Measurements from ENCODE around the gene ZNF598. TPM values are rescaled to one million over a fixed set of nuclear protein-coding genes. Genes with fewer than 3 reads are reported as not detected.

Gene ZNF598
- total and polyA plus RNA-seq, 7 donors, result 12.8 to 57.0 (median 20.3) TPM

DNA sequence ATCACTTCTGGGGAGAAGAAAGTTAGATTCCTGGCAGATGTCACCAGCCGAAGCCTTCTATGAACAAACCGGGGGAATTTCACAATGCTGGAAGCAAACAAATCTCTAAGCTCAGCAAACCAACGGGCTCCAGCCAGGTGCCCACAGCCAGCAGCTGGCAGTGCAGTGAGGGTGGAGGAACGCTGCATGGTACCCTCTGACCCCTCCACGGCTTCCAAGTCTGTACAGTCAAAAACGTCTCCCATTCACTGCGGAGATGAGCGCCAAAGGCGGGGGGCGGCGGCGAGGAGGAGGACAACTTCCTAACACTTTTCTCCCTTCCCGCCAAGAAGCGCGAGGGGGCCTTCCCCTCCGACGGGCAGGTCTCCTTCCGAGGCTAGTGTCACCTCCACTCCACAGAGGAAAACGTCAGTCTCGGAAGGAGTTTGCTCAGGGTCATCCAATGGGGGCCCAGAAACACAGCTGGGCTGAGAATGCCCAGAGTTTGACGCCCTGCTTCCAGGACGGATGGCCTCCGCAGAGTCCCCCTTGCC is 924 bp downstream of the ZNF598 start:
- no peaks in the 10 kb centered on the region for H3K27me3 ChIP-seq
- H3K9me3 ChIP-seq, result no peaks in the 10 kb centered on the region
- intact Hi-C loops (cut with DNase I), result no loop called here
- no peak for DNase-seq
- WGBS, 2 donors, result 1 to 2% methylated on average over 23 of the region's 23 CpGs
- TF ChIP-seq EP300 (IDR thresholded peaks at IDR 0.05) (no peak), POLR2A (IDR thresholded peaks at IDR 0.05) (no peak), POLR2AphosphoS5 (IDR thresholded peaks at IDR 0.05) (no peak)
- TF ChIP-seq, protein P1, sequence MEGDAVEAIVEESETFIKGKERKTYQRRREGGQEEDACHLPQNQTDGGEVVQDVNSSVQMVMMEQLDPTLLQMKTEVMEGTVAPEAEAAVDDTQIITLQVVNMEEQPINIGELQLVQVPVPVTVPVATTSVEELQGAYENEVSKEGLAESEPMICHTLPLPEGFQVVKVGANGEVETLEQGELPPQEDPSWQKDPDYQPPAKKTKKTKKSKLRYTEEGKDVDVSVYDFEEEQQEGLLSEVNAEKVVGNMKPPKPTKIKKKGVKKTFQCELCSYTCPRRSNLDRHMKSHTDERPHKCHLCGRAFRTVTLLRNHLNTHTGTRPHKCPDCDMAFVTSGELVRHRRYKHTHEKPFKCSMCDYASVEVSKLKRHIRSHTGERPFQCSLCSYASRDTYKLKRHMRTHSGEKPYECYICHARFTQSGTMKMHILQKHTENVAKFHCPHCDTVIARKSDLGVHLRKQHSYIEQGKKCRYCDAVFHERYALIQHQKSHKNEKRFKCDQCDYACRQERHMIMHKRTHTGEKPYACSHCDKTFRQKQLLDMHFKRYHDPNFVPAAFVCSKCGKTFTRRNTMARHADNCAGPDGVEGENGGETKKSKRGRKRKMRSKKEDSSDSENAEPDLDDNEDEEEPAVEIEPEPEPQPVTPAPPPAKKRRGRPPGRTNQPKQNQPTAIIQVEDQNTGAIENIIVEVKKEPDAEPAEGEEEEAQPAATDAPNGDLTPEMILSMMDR (IDR thresholded peaks at IDR 0.05), result no peak
- H3K27ac ChIP-seq, result peak overlapping the region; percentile 78 to 97 (median 92)
- H3K36me3 ChIP-seq, result no peaks in the 10 kb centered on the region
- peaks cover 0 to 67% (median 59%) of the 10 kb centered on the region in 4 donors for H3K4me1 ChIP-seq
- peak overlapping the region; percentile 55 to 99 (median 77) for H3K4me3 ChIP-seq

GRCh38 chr16:2008009-2008526 is 1.6 kb downstream of the ZNF598 start:
- TF ChIP-seq POLR2AphosphoS5 (IDR thresholded peaks at IDR 0.05), result no peak
- no peaks in the 10 kb centered on the region for H3K27me3 ChIP-seq
- peak overlapping the region in 3 of 4 donors; percentile 74 to 99 (median 80) for H3K4me3 ChIP-seq
- H3K4me1 ChIP-seq, result peaks cover 0 to 73% (median 61%) of the 10 kb centered on the region in 4 donors
- H3K36me3 ChIP-seq, result peaks cover 0 to 5% (median 2%) of the 10 kb centered on the region in 4 donors
- 8 to 28% methylated on average over 15 of the region's 15 CpGs for WGBS, 2 donors
- peak overlapping the region in 3 of 4 donors; percentile 78 to 97 (median 89) for H3K27ac ChIP-seq
- no peak for DNase-seq
- no peaks in the 10 kb centered on the region for H3K9me3 ChIP-seq
- intact Hi-C loops (cut with DNase I), result no loop called here

- TF ChIP-seq POLR2A (IDR thresholded peaks at IDR 0.05) (no peak), POLR2AphosphoS5 (IDR thresholded peaks at IDR 0.05) (no peak), EP300 (IDR thresholded peaks at IDR 0.05) (no peak)
- TF ChIP-seq, protein P1 (IDR thresholded peaks at IDR 0.05), result no peak
- DNase-seq, result no peak
- Histone ChIP-seq H3K36me3 (peaks cover 2 to 13% (median 7%) of the 10 kb centered on the region in 4 donors), H3K27me3 (no peaks in the 10 kb centered on the region), H3K4me3 (no peak overlapping the region), H3K27ac (peak overlapping the region in 1 of 4 donors; percentile 89), H3K9me3 (no peaks in the 10 kb centered on the region), H3K4me1 (peaks cover 0 to 73% (median 61%) of the 10 kb centered on the region in 4 donors)
- intact Hi-C loops (cut with DNase I), result no loop called here
- 81 to 83% methylated on average over 16 of the region's 16 CpGs for WGBS, 2 donors
Observed at GRCh38 chr16:2007081-2007836, 2.4 kb downstream of the ZNF598 start.

DNA sequence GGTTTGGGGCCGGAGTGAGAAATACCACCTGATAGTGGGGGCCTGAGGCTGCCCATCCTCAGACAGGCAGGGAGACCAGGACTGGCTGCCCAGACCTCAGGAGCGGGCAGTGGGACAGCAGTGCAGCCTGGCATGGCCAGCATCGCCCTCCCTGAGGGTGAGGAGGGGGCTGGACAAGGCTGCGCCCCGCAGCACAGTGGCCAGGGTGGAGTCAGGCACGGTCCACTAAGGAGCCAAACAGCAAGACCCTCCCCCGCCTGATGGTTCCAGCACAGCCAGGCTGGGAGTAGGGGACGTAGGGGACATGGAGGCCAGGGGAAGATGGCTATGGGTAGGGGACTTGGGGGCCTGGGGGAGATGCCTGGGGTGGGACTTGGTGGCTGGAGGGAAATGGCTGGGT is 3.3 kb downstream of the ZNF598 start:
- Histone ChIP-seq H3K36me3 (peaks cover 11 to 22% (median 17%) of the 10 kb centered on the region in 4 donors), H3K4me1 (peaks cover 0 to 73% (median 61%) of the 10 kb centered on the region in 4 donors), H3K9me3 (no peaks in the 10 kb centered on the region), H3K27ac (no peak overlapping the region), H3K27me3 (no peaks in the 10 kb centered on the region), H3K4me3 (no peak overlapping the region)
- no peak for TF ChIP-seq POLR2AphosphoS5 (IDR thresholded peaks at IDR 0.05)
- TF ChIP-seq POLR2A (IDR thresholded peaks at IDR 0.05), result no peak
- TF ChIP-seq EP300 (IDR thresholded peaks at IDR 0.05), result no peak
- TF ChIP-seq, protein P1 (IDR thresholded peaks at IDR 0.05), result no peak
- intact Hi-C loops (cut with DNase I), result no loop called here
- no peak for DNase-seq
- WGBS, 2 donors, result 93 to 94% methylated on average over 8 of the region's 8 CpGs

GRCh38 chr16:2005646-2006045 is 4.0 kb downstream of the ZNF598 start:
- no peak overlapping the region for H3K4me3 ChIP-seq
- H3K27ac ChIP-seq, result no peak overlapping the region
- H3K4me1 ChIP-seq, result peaks cover 0 to 70% (median 60%) of the 10 kb centered on the region in 4 donors
- peaks cover 16 to 29% (median 22%) of the 10 kb centered on the region in 4 donors for H3K36me3 ChIP-seq
- TF ChIP-seq, protein P1 (IDR thresholded peaks at IDR 0.05), result no peak
- TF ChIP-seq POLR2AphosphoS5 (IDR thresholded peaks at IDR 0.05), result no peak
- TF ChIP-seq POLR2A (IDR thresholded peaks at IDR 0.05), result no peak
- TF ChIP-seq EP300 (IDR thresholded peaks at IDR 0.05), result no peak
- no peaks in the 10 kb centered on the region for H3K9me3 ChIP-seq
- DNase-seq, result no peak
- no peaks in the 10 kb centered on the region for H3K27me3 ChIP-seq
- intact Hi-C loops (cut with DNase I), result no loop called here
- WGBS, 2 donors, result 77 to 88% methylated on average over 21 of the region's 21 CpGs
